Measurements from ENCODE around the gene AKAP13.

GRCh38 chr15:85615930-85616329 lies 235.5 kb downstream of the AKAP13 start:
- peak; percentile 47 for TF ChIP-seq CTCF (conservative IDR thresholded peaks at IDR 0.05)
- no peak for TF ChIP-seq ZFX (IDR thresholded peaks at IDR 0.05)

Data from C4-2B (cell line).